ENCODE measurements around the gene XCL2.
"Not testable (repeated sequence)": the region's sequence is repeated elsewhere in the genome, so short reads cannot be mapped to it uniquely, and the experiment has no call there.

- not testable (repeated sequence) for TF ChIP-seq POLR2A (IDR thresholded peaks at IDR 0.05; ENCODE audit: low read length); GATA1 (IDR thresholded peaks at IDR 0.05; ENCODE audit: low read depth, low read length)
These were observed at the start of gene XCL2 for GRCh38 chr1:168543840-168544498.
